ENCODE measurements around the gene TSPAN12. TPM values are rescaled to one million over a fixed set of nuclear protein-coding genes. Genes with fewer than 3 reads are reported as not detected.

TSPAN12 gene
- total and polyA plus RNA-seq, 2 donors (not counting 1 experiment from before 2014, with no cell fraction given) = 1.7 to 2.7 TPM

GRCh38 chr7:120797026-120797645 lies 60.8 kb downstream of the TSPAN12 start:
- no peak overlapping the region for H3K27ac ChIP-seq (ENCODE audit: insufficient read depth, low read length)
- H3K9me3 ChIP-seq (ENCODE audit: control insufficient read depth, insufficient read depth, low read depth, low read length) = no peaks in the 10 kb centered on the region
- H3K4me2 ChIP-seq (ENCODE audit: extremely low read depth, insufficient read depth, low read length) = no peak overlapping the region
- H3K4me3 ChIP-seq (replicated peaks in 1 of 4; ENCODE audit: control extremely low read depth in 1 of 4, insufficient read depth in 1 of 4, low read depth in 3 of 4, low read length in 4 of 4) = no peak overlapping the region
- no peaks in the 10 kb centered on the region for H3K79me2 ChIP-seq (ENCODE audit: control insufficient read depth, insufficient read depth, low read length)
- H3K4me1 ChIP-seq (ENCODE audit: control insufficient read depth, extremely low read depth, insufficient read depth, low read length) = no peaks in the 10 kb centered on the region
- H2AFZ ChIP-seq (ENCODE audit: low read length) = no peak overlapping the region
- no peaks in the 10 kb centered on the region for H3K27me3 ChIP-seq (ENCODE audit: control insufficient read depth, insufficient read depth, low read length)
- H3K9ac ChIP-seq (ENCODE audit: insufficient read depth, low read length) = no peak overlapping the region
- H4K20me1 ChIP-seq (ENCODE audit: control insufficient read depth, extremely low read depth, insufficient read depth, low read length) = no peaks in the 10 kb centered on the region
- no peak for DNase-seq (ENCODE audit: low read depth in 2 of 2)
- TF ChIP-seq EZH2 (IDR thresholded peaks at IDR 0.05; ENCODE audit: low read length, missing control alignments) = no peak
- H3K36me3 ChIP-seq (ENCODE audit: control insufficient read depth, insufficient read depth, low read length) = no peaks in the 10 kb centered on the region

- TF ChIP-seq EZH2 (IDR thresholded peaks at IDR 0.05; ENCODE audit: low read length, missing control alignments) = no peak
- no peak for TF ChIP-seq CTCF (conservative IDR thresholded peaks at IDR 0.05 in 1 of 2, IDR thresholded peaks at IDR 0.05 in 1 of 2; ENCODE audit: low read depth in 1 of 2, low read length in 2 of 2)
- Histone ChIP-seq H3K4me1 (ENCODE audit: control insufficient read depth, extremely low read depth, insufficient read depth, low read length) (no peaks in the 10 kb centered on the region), H3K4me3 (replicated peaks in 1 of 4; ENCODE audit: control extremely low read depth in 1 of 4, insufficient read depth in 1 of 4, low read depth in 3 of 4, low read length in 4 of 4) (no peak overlapping the region), H2AFZ (ENCODE audit: low read length) (no peak overlapping the region), H4K20me1 (ENCODE audit: control insufficient read depth, extremely low read depth, insufficient read depth, low read length) (no peaks in the 10 kb centered on the region), H3K27ac (ENCODE audit: insufficient read depth, low read length) (no peak overlapping the region), H3K9me3 (ENCODE audit: control insufficient read depth, insufficient read depth, low read depth, low read length) (no peaks in the 10 kb centered on the region), H3K79me2 (ENCODE audit: control insufficient read depth, insufficient read depth, low read length) (no peaks in the 10 kb centered on the region), H3K9ac (ENCODE audit: insufficient read depth, low read length) (no peak overlapping the region), H3K27me3 (ENCODE audit: control insufficient read depth, insufficient read depth, low read length) (no peaks in the 10 kb centered on the region), H3K4me2 (ENCODE audit: extremely low read depth, insufficient read depth, low read length) (no peak overlapping the region), H3K36me3 (ENCODE audit: control insufficient read depth, insufficient read depth, low read length) (no peaks in the 10 kb centered on the region)
- peak; percentile 3 to 24 for DNase-seq (ENCODE audit: low read depth in 2 of 2)
Measured at GRCh38 chr7:120794106-120794729, 63.7 kb downstream of the TSPAN12 start.

GRCh38 chr7:120793213-120793936 lies 64.6 kb downstream of the TSPAN12 start:
- no peaks in the 10 kb centered on the region for H3K36me3 ChIP-seq (ENCODE audit: control insufficient read depth, insufficient read depth, low read length)
- no peak overlapping the region for H3K9ac ChIP-seq (ENCODE audit: insufficient read depth, low read length)
- H3K79me2 ChIP-seq (ENCODE audit: control insufficient read depth, insufficient read depth, low read length) = no peaks in the 10 kb centered on the region
- no peaks in the 10 kb centered on the region for H3K27me3 ChIP-seq (ENCODE audit: control insufficient read depth, insufficient read depth, low read length)
- DNase-seq (ENCODE audit: low read depth in 2 of 2) = no peak
- no peak overlapping the region for H2AFZ ChIP-seq (ENCODE audit: low read length)
- H3K4me2 ChIP-seq (ENCODE audit: extremely low read depth, insufficient read depth, low read length) = no peak overlapping the region
- H3K4me3 ChIP-seq (replicated peaks in 1 of 4; ENCODE audit: control extremely low read depth in 1 of 4, insufficient read depth in 1 of 4, low read depth in 3 of 4, low read length in 4 of 4) = no peak overlapping the region
- H3K4me1 ChIP-seq (ENCODE audit: control insufficient read depth, extremely low read depth, insufficient read depth, low read length) = no peaks in the 10 kb centered on the region
- no peak overlapping the region for H3K27ac ChIP-seq (ENCODE audit: insufficient read depth, low read length)
- no peaks in the 10 kb centered on the region for H4K20me1 ChIP-seq (ENCODE audit: control insufficient read depth, extremely low read depth, insufficient read depth, low read length)
- H3K9me3 ChIP-seq (ENCODE audit: control insufficient read depth, insufficient read depth, low read depth, low read length) = no peaks in the 10 kb centered on the region
- TF ChIP-seq CTCF (conservative IDR thresholded peaks at IDR 0.05 in 1 of 2, IDR thresholded peaks at IDR 0.05 in 1 of 2; ENCODE audit: low read depth in 1 of 2, low read length in 2 of 2) = no peak
- no peak for TF ChIP-seq EZH2 (IDR thresholded peaks at IDR 0.05; ENCODE audit: low read length, missing control alignments)
